Mammary epithelial cell (primary cell): ENCODE measurements around the gene TYRO3.

Experiments used
- CTCF ChIP-seq, 2 donors: IDR thresholded peaks in 1 of 2; conservative IDR thresholded peaks in 1 of 2; 2 replicates each; pipeline ENCODE4 v1.5.1; 2011 to 2012; ENCODE audit warnings: inconsistent platforms in 2 of 2, low read length in 2 of 2, mild to moderate bottlenecking in 2 of 2, control low read depth in 1 of 2, low read depth in 1 of 2; ENCODE audit not compliant: insufficient read depth in 1 of 2; ENCODE audit errors: extremely low read depth in 1 of 2
- EZH2 ChIP-seq: IDR thresholded peaks from 2 replicates; pipeline ENCODE4 v1.6.1; 2012; ENCODE audit warnings: low read length, inconsistent platforms, borderline replicate concordance

GRCh38 chr15:41564960-41565502 lies 6.0 kb downstream of the TYRO3 start:
- TF ChIP-seq CTCF (conservative IDR thresholded peaks at IDR 0.05 in 1 of 2, IDR thresholded peaks at IDR 0.05 in 1 of 2; ENCODE audit: extremely low read depth in 1 of 2, insufficient read depth in 1 of 2, low read depth in 1 of 2, low read length in 2 of 2) (no peak), EZH2 (no peak)
